K562 (cell line): ENCODE results near the gene POLR3H.

ENCODE experiments used
- CCNT2 ChIP-seq: IDR thresholded peaks from 2 replicates; pipeline ENCODE4 v1.6.1; 2011; ENCODE audit warnings: borderline replicate concordance, low read depth, mild to moderate bottlenecking, moderate library complexity, mixed read lengths, low read length; ENCODE audit not compliant: insufficient read length; ENCODE audit errors: extremely low read depth
- CEBPB ChIP-seq: fragments of 450-650 bp; IDR thresholded peaks from 2 replicates; pipeline ENCODE4 v1.6.1; 2016; ENCODE audit warnings: missing genetic modification characterization, missing compliant biosample characterization
- EZH2 ChIP-seq: IDR thresholded peaks from 2 replicates; pipeline ENCODE4 v1.6.1; 2012; ENCODE audit warnings: low read depth, mild to moderate bottlenecking, inconsistent platforms, low read length, borderline replicate concordance
- NBN ChIP-seq: fragments of 450-650 bp; IDR thresholded peaks from 2 replicates; pipeline ENCODE4 v1.6.1; 2016; ENCODE audit warnings: low read depth, mild to moderate bottlenecking
- POLR2AphosphoS2 ChIP-seq: IDR thresholded peaks from 2 replicates; pipeline ENCODE4 v1.6.1; 2012; ENCODE audit warnings: low read length, improper control_type of control experiment
- SAFB2 ChIP-seq: fragments of 200-400 bp; formaldehyde crosslinking; IDR thresholded peaks from 2 replicates; pipeline ENCODE4 v1.6.1; 2018; ENCODE audit warnings: borderline replicate concordance, low read length, low read depth, moderate library complexity; ENCODE audit not compliant: severe bottlenecking
- TCF7 ChIP-seq: sonication (generic); IDR thresholded peaks from 2 replicates; pipeline ENCODE4 v1.6.1; 2016; ENCODE audit warnings: antibody characterized with exemption, borderline replicate concordance
- TF ChIP-seq, protein P1 (sequence below): sonication (generic); formaldehyde crosslinking; IDR thresholded peaks from 2 replicates; pipeline ENCODE4 v1.8.0; 2022; ENCODE audit warnings: missing genetic modification reagents, mild to moderate bottlenecking, borderline replicate concordance

GRCh38 chr22:41524809-41525449, 19.3 kb downstream of the POLR3H start:
- TF ChIP-seq NBN (no peak), TCF7 (no peak), POLR2AphosphoS2 (no peak), CCNT2 (no peak), SAFB2 (no peak), EZH2 (no peak), CEBPB (tag) (no peak)
- TF ChIP-seq, protein P1, sequence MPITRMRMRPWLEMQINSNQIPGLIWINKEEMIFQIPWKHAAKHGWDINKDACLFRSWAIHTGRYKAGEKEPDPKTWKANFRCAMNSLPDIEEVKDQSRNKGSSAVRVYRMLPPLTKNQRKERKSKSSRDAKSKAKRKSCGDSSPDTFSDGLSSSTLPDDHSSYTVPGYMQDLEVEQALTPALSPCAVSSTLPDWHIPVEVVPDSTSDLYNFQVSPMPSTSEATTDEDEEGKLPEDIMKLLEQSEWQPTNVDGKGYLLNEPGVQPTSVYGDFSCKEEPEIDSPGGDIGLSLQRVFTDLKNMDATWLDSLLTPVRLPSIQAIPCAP (CRISPR knock-in tag): no peak
